HUES6 (cell line): ENCODE data around the gene ZNF878.
"Not testable (repeated sequence)": the region's sequence is repeated elsewhere in the genome, so short reads cannot be mapped to it uniquely, and the experiment has no call there.

Experiments
- H3K27ac ChIP-seq: 2 replicates; pipeline ENCODE4 v1.7.0; 2013; ENCODE audit warnings: low read depth, mild to moderate bottlenecking, low read length, inconsistent platforms
- H3K27me3 ChIP-seq: 2 replicates; pipeline ENCODE4 v1.6.1; 2013; ENCODE audit warnings: low read length; ENCODE audit not compliant: control insufficient read depth, insufficient read depth
- H3K36me3 ChIP-seq: 2 replicates; pipeline ENCODE4 v1.6.1; 2013; ENCODE audit warnings: low read length; ENCODE audit not compliant: control insufficient read depth, insufficient read depth
- H3K4me1 ChIP-seq: 2 replicates; pipeline ENCODE4 v1.6.1; 2013; ENCODE audit warnings: low read length; ENCODE audit not compliant: control insufficient read depth, insufficient read depth
- H3K4me3 ChIP-seq: 2 replicates; pipeline ENCODE4 v1.5.1; 2013; ENCODE audit warnings: low read depth, low read length
- H3K9ac ChIP-seq: one replicate; pipeline ENCODE4 v1.6.1; 2013; ENCODE audit warnings: mild to moderate bottlenecking, low read length
- H3K9me3 ChIP-seq: 2 replicates; pipeline ENCODE4 v1.6.1; 2013; ENCODE audit warnings: low read depth, low read length; ENCODE audit not compliant: control insufficient read depth, insufficient read depth

The ZNF878 gene

GRCh38 chr19:12076331-12076730 lies 23.6 kb upstream of the ZNF878 start:
- H3K36me3 ChIP-seq, result peaks cover 42% of the 10 kb centered on the region; the same call in 1 of the 2 replicates
- peaks cover 74% of the 10 kb centered on the region for H3K9me3 ChIP-seq

GRCh38 chr19:12075538-12076139 lies 22.9 kb upstream of the ZNF878 start:
- Histone ChIP-seq H3K36me3 (peaks cover 42% of the 10 kb centered on the region; the same call in 1 of the 2 replicates), H3K9me3 (peaks cover 74% of the 10 kb centered on the region), H3K9ac (no peak overlapping the region), H3K4me1 (no peaks in the 10 kb centered on the region), H3K27ac (no peak overlapping the region), H3K4me3 (no peak overlapping the region), H3K27me3 (no peaks in the 10 kb centered on the region)

More at GRCh38 chr19:12076331-12076730, 23.6 kb upstream of the ZNF878 start:
- H3K27me3 ChIP-seq, H3K9ac ChIP-seq, H3K4me1 ChIP-seq, H3K27ac ChIP-seq, H3K4me3 ChIP-seq: not testable (repeated sequence)

- Histone ChIP-seq H3K36me3 (no peaks in the 10 kb centered on the region), H3K9me3 (peaks cover 37% of the 10 kb centered on the region), H3K27ac (peak within 1 kb of the TSS; percentile 47; the same call in 1 of the 2 replicates), H3K27me3 (no peaks in the 10 kb centered on the region), H3K4me3 (peak within 1 kb of the TSS; percentile 83; the same call in 1 of the 2 replicates), H3K9ac (no peak within 1 kb of the TSS), H3K4me1 (no peaks in the 10 kb centered on the region)
These were observed 12.1 kb upstream of the ZNF878 start, which contains the start of gene ZNF844 for GRCh38 chr19:12064590-12065538. Gene ZNF844, plus strand, starts transcription at chr19:12064731. Its CDS starts 143 bp downstream, at chr19:12064874.

- Histone ChIP-seq H3K4me1 (no peaks in the 10 kb centered on the region), H3K27me3 (no peaks in the 10 kb centered on the region), H3K9ac (no peak overlapping the region), H3K4me3 (no peak overlapping the region), H3K36me3 (no peaks in the 10 kb centered on the region), H3K27ac (no peak overlapping the region), H3K9me3 (peaks cover 18% of the 10 kb centered on the region; the same call in 1 of the 2 replicates)
These were observed 3.0 kb upstream of the ZNF878 start for GRCh38 chr19:12055784-12056183.

GRCh38 chr19:12052091-12052496 lies 667 bp downstream of the ZNF878 start:
- no peak overlapping the region for H3K9ac ChIP-seq
- peak overlapping the region; percentile 73 for H3K4me3 ChIP-seq
- no peak overlapping the region for H3K27ac ChIP-seq
- peaks cover 22% of the 10 kb centered on the region for H3K9me3 ChIP-seq
- H3K36me3 ChIP-seq, result peaks cover 5% of the 10 kb centered on the region; the same call in 1 of the 2 replicates
- no peaks in the 10 kb centered on the region for H3K27me3 ChIP-seq
- no peaks in the 10 kb centered on the region for H3K4me1 ChIP-seq

GRCh38 chr19:12047868-12048267 lies 4.9 kb downstream of the ZNF878 start:
- Histone ChIP-seq H3K9ac (no peak overlapping the region), H3K9me3 (peaks cover 56% of the 10 kb centered on the region), H3K36me3 (peaks cover 38% of the 10 kb centered on the region; the same call in 1 of the 2 replicates), H3K4me3 (no peak overlapping the region), H3K4me1 (no peaks in the 10 kb centered on the region), H3K27ac (no peak overlapping the region), H3K27me3 (no peaks in the 10 kb centered on the region)

GRCh38 chr19:12043752-12044422 lies 8.9 kb downstream of the ZNF878 start:
- Histone ChIP-seq H3K4me1 (no peaks in the 10 kb centered on the region), H3K36me3 (peaks cover 39% of the 10 kb centered on the region; the same call in 1 of the 2 replicates), H3K27ac (no peak overlapping the region), H3K27me3 (no peaks in the 10 kb centered on the region), H3K9me3 (peaks cover 67% of the 10 kb centered on the region), H3K4me3 (no peak overlapping the region), H3K9ac (no peak overlapping the region)

- H3K36me3 ChIP-seq, result peaks cover 38% of the 10 kb centered on the region; the same call in 1 of the 2 replicates
- no peaks in the 10 kb centered on the region for H3K27me3 ChIP-seq
- no peak overlapping the region for H3K4me3 ChIP-seq
- H3K4me1 ChIP-seq, result no peaks in the 10 kb centered on the region
- peaks cover 65% of the 10 kb centered on the region for H3K9me3 ChIP-seq
- H3K9ac ChIP-seq, result no peak overlapping the region
- no peak overlapping the region for H3K27ac ChIP-seq
These were observed 9.9 kb downstream of the ZNF878 start for GRCh38 chr19:12042893-12043292.

- Histone ChIP-seq H3K27ac (no peak within 1 kb of the TSS), H3K4me3 (peak within 1 kb of the TSS; percentile 82; the same call in 1 of the 2 replicates), H3K36me3 (no peaks in the 10 kb centered on the region), H3K9ac (no peak within 1 kb of the TSS), H3K4me1 (no peaks in the 10 kb centered on the region; the same call in 1 of the 2 replicates), H3K27me3 (peaks cover 4% of the 10 kb centered on the region; the same call in 1 of the 2 replicates), H3K9me3 (peaks cover 38% of the 10 kb centered on the region; the same call in 1 of the 2 replicates)
These were observed 17.3 kb downstream of the ZNF878 start, which contains the start of gene ZNF433 for GRCh38 chr19:12035220-12036172. Gene ZNF433, minus strand, starts transcription at chr19:12035679. Its CDS starts 140 bp downstream, at chr19:12035539.
